Measurements from ENCODE around the gene AGAP2. TPM values are rescaled to one million over a fixed set of nuclear protein-coding genes. Genes with fewer than 3 reads are reported as not detected.

Gene AGAP2
- polyA plus RNA-seq, 1 donor = 8.6 TPM

DNA sequence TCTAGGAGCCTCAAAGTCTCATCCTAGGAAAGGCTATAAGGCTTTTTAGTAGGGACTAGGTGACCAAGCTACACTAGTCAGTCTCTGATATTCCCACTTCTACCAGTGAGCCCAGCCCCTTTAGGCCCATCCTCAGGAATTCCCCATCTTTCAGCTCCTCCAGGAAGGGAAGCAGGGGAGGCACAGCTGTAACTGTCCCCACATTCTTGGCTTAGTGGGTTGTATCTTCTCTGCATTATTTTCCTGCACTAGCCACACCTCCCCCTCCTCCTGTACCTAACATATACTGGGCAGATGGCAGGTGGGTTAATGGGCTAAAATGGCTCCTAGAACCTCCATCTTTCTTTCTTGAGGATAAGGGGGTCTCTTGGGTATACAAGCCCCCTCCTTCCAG is 28.8 kb upstream of the AGAP2 start:
- no peak for DNase-seq

DNA sequence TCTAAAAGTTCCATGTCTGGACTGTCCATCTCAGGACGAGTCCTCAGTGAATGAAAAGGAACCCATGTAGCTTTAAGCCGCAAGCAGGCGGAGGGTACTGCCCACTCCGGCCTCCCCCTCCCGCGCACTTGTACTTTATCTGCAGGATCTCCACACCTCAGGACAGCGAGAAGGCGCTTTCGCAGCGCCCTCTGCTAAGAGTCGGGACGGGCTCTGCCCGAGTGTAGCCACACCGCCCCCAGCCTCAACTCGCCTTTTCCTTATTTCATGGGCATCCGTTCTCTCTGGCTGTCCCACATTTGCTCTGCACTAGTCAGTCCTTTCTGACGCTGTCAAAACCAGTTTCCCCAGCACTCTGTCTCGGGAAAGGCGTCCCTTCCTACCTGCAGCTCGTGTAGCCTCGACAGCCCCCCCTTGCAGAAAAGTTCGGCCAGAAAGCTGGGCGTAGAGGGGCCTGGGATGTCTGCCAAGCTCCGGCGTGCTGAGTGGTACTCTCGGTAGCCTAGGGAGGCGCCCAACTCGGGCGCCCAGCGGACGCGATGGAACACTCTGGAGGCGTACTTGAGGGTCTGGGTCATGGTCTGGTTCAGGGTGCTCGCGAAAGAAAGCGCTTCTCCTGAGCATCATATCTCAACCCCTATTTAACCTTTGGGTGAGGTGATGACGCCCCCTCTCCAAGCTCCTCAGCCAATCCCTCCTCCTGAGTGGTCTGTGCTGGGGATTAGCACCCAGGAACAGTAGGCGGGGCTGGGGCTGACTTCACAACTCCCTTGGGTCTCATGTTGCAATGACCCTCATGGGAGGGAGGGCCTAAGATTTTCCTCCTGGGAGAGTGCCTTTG is 28.1 kb upstream of the AGAP2 start, which contains the start of gene CYP27B1:
Gene CYP27B1 (minus strand): TSS at position 615 of the 841 bp plus-strand sequence. CDS start 37 bp downstream, at position 578.
- no peak for DNase-seq

DNA sequence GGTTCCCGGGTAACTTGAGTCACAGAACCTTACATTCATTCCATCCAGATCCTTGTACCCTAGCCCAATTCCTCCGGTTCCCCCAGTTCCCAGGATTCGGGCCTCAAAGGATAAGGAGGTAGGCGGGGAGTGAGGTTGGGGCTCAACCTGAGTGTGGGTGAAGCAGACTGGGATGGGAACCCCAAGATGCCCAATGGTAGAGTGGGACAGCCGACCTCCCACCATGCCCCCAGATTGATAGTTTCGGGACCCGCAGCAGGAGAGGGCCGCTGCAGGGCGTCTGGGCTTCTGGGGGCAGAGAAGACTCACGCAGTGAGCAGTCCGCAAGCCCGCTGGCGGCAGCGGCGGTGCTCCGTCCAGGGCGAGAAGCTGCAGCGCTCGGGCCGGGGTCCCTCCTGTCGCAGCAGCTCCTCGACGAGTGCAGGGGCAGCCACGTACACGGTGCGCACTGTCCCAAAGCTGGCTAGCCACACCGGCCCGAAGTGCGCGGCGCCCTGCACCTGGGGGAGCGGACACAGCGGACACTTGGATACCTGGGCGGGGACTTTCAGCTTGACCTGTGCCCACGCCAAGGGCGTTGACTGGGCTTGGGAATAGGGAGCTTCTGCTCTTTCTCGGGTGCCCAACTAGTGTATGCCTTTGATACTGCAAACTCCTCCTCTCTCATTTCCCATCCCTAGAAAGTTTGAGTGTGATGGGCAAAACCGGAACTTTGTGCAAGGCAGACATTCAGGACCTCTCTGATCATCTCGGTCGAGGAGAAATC is 27.3 kb upstream of the AGAP2 start:
- DNase-seq = no peak

DNA sequence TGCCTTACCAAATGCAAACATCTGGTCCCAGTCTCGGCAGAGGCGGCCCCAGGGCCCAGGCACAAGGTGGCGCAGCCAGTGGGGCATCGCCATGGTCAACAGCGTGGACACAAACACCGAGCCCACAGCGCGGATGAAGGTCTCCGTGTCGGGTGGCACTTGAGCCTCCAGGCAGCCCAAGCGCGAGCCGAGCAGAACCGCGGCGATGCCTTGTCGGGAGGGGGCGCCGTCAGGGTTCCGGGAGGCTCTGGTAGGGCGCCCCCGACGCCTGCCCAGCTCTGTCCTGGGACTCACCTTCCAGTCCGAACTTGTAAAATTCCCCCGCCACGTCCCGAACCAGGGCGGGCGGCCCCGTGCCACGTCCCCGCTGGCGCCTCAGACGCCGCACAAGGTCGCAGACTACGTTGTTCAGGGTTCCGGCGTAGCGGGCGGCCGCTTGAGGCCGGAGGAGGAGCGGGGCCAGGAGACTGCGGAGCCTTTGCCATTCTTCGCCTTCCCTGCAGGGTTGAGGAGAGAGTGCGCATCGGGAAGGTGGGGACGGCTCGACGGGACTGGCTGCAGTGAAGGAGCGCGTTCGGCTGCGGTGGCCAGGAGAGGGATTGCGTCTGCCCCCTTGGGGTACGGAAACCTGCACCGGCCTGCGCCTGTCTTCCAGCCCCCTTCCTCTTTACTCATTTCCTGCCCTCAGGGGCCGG is 26.6 kb upstream of the AGAP2 start:
- DNase-seq = no peak

DNA sequence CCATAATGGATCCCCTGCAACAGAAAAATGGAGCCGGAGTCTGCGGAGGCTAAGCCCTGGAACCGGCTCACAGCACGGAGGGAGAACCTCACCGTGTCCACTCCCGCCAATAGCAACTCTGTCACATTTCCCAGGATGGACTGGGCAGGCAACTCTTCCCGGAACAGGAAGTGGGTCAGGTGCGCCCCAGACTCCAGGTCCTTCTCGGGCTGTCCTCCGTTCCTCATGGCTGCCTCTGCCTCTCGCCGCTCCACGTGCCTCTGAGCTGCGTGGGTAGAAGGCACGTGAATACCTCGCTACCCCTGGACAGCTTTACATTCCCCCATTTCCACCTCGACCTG is 26.1 kb upstream of the AGAP2 start:
- DNase-seq = no peak

DNA sequence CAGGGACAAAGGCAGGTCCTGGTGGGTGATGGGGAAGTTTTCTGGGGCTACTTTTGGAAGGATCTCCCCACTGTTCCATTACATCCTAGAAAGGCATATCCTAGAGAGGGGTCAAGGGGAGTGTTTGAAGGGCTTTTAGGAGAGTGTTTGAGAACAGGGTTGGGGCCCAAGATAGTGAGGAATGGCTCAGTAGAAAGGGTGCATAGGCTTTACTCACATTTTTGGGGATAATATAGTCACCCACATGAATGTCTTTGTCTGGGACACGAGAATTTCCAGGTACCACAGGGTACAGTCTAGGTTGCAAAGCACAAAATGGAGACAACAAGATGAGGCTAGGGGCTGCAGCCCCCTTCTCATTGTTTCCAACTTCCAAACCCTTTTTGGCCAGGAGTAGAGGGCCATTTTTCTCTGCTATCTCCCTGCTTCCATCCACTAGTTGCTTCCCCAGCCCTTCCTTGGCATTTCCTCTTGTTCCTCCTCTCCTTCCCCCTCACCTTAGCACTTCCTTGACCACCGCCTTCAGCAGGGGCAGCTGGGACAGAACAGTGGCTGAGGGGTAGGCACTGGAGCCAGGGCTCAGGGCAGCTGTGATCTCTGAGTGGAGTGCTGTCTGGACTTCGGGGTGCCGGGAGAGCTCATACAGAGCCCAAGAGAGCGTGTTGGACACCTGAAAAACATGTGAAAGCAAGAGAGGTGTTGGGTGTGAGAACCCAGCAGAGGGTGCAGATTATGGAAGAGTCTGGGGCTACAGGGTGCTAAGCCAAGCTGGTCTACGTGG is 25.5 kb upstream of the AGAP2 start:
- no peak for DNase-seq

DNA sequence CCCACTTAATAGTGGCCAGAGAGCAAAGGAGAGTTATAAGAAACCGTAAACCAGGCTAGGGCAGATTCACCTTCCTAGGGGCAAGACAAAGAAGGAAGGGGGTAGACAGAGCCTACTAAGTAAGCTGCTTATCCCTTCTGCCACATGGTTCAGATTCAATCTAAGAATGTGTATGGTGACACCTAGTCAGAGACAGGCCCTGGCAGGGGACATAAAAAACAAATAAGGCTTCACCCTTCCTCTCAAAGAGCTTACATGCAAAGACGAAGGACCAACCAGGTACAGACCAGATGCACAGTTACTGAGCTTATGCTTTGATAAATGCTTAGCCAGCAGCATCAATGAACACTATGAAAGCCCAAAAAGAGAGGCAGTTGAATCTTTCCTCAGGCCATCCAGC is 23.9 kb upstream of the AGAP2 start:
- DNase-seq = no peak

DNA sequence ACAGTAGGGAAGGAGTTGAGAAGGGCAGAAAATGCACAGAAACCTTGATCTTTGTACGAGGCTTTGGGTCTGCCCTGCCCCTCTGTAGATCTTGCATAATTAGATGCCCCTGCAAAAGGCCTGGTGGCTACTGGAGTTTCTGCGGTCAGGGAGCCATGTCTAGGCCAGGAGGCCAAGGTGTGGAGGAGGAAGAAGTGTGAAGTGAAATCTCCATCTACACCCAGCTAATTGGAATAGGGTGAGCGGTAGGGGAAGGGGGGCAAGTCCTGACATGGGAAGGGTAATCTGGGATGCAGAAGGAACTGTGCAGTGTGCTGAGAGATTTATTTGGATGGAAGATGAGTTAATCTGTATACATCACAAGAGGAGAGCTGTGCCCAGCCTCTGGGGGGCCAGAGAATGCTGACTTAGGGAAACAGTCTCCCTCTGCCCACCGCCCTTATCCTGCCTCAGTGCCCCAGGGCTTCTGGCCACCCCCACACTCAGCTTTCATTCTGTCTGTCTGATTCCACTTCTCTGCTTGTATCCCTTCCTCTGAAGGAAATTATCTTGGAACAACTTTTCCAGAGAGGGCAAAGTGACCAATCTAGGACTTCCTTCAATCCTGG is 23.0 kb upstream of the AGAP2 start:
- no peak for DNase-seq

DNA sequence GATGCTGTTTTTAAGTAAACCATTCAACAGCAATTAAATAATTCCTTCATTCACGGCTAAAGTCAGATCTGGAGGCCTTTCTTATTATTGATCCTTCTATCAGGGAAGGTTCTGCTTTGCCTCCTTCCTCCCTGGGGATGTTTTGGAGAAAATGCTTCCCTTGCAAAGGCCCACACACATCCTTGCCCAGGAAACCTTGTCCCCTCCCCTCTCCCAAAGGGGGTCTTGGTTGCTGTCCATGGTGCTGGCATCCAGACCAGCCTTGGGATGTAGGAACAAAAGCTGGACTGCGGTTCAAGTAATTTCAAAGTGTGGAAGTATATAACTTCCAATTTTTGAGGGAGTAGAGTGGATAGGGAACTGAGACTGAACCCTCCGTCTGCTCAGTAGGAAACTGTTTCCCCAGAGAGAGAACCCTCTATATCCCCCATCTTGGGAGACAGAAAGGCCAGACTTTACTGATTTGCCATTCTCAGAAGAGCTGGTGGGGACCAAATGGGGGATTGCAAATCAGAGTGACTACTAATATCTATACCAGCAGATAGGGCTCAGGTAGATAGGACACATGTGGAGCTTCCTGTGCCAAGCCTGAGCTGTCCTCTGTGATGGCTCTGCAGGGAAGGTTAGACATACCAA is 21.9 kb upstream of the AGAP2 start:
- no peak for DNase-seq

DNA sequence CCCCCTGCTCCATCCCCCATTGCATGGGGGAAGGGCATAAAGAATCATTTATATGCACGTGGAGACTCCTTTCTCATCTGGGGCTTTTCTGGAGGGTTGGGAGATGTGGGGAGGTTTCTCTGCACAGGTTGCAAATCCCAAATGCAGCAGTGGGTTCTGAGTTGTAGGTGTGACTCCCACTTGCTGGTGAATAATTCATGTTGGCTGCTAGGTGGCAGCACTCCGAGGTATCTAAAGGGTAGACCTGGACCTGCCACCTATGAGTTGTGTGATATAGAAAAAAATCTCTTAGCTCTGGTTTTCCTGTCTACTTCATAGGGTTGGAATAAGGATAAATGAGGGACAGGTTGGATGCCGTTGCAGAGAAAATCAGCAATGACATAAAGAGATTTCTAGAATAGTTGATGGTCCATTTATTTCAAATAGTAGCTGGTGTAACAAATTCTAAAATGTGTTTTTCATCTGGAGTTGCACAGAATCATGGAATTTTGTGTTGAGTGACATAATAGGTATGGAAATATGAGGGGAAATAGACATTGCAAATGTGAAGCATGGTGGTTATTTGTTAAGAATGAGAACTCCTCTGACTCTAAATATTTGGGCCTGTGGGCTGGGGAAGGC is 20.9 kb upstream of the AGAP2 start:
- DNase-seq = no peak

DNA sequence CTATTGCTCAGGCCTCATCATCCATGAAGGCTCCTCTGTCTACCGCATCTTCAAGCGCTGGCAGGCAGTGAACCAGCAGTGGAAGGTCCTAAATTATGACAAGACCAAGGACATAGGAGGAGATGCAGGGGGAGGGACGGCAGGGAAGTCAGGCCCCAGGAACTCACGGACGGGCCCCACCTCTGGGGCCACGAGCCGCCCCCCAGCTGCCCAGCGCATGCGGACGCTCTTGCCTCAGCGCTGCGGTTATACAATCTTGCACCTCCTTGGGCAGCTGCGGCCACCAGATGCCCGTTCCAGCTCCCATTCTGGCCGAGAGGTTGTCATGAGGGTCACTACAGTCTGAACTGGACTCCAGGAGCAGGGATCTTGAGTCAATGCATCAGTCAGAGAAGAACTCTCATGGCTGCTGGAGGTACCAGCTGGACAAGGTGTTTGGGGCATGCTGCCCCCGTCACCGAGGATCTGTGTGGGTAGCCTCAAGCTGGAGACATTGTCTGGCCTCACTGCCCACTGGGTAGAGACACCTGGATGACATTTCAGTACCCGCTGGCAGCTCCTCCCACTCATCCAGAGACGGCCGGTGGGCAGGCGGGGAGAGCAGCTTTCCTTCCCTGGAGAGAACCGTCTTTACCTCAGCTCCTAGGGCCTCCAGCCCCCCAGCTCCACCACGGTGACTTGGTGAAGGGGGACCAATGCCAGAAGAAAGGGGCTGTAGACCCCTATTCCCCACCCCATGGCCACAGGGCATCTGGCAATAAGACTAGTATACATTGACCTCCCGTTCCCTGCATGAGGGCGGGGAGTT is 20.2 kb upstream of the AGAP2 start:
- no peak for DNase-seq

DNA sequence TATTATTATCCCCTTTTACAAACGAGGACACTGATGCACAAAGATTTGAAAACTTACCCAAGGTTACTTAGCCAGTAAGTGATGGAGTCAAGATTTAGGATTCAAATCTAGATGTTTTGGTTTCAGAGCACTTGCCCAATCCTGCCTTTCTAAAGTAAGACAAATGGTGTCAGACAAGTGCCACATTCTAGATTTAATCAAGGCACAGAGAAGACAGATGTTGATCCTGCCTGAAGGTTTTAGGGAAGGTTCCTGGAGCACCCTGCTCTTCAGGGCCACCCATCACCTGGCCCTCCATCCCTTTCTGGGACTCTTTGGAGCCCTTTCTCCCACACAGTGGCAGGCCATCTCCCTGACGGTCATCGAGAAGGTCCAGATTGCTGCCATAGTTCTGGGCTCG is 19.2 kb upstream of the AGAP2 start:
- DNase-seq = no peak

DNA sequence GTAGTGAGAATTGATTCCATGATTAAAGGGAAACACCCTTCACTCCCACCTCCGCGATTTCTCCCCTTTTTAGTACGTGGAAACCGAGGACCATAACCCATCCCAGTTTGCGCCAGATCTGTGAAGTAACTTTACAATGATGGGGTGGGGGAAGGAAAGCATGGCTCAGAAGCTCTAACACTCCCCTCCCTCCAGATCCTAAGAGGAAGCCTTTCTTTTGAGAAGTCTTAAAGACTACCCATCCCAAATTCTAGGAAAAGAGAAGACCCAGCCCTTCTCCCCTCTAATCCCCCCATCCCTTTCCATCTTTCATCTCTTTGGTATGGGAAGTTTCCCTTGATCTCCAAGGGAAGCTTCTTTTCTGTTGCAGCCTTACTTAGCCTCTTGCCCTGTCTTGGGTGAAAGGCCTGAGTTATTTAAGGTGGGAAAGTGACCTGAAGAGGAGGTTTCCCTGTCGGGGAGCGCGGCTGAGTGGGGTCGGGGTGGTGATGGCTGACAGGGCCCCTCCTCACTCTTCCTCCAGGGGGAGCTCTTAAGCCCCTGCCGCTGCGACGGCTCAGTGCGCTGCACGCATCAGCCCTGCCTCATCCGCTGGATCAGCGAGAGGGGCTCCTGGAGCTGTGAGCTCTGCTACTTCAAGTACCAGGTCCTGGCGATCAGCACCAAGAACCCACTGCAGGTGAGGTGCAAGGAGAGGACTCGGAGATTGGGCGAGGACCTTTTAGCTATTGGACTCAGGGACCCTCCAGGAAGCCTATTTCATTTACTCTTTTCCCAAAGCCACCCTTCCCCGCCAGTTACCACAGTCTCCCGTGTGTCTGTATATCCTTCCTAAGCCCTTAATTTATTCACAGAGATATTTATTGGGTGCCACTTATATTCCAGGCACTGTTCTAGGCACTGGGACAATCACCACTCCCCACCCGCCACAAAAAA is 18.1 kb upstream of the AGAP2 start:
- DNase-seq = no peak

DNA sequence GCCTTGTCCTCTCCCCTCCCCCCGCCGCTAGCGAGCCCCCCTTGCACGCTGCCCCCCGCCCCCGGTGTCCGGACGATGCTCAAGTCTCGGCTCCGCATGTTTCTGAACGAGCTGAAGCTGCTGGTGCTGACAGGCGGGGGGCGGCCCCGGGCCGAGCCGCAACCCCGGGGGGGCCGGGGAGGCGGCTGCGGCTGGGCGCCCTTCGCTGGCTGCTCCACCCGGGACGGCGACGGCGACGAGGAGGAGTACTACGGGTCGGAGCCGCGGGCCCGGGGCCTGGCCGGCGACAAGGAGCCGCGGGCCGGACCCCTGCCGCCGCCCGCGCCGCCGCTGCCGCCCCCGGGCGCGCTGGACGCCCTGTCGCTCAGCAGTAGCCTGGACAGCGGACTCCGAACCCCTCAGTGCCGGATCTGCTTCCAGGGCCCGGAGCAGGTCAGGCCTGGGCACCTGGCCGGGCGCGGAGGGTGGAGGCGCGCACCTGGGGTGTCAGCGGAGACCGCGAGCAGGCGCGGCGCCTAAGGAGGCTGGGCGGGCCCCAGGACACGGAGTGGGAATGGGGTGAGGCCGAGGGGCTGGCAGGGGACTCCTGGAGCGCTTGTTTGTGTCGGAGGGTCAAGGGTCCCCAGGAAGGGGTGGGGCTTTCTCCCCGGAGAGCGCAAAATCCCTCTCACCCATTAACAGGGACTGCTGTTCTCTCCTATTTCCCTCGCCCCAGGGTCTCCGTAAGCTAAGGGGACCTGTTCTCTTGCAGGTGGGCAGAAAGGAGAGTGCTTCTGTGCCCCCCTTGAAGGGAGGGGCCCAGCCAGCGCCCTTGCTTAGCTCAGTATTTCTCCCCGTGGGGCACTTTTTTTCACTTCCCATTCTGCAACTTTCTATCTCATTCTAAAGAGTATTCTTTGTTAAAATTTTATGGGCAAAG is 17.2 kb upstream of the AGAP2 start:
- no peak for DNase-seq

DNA sequence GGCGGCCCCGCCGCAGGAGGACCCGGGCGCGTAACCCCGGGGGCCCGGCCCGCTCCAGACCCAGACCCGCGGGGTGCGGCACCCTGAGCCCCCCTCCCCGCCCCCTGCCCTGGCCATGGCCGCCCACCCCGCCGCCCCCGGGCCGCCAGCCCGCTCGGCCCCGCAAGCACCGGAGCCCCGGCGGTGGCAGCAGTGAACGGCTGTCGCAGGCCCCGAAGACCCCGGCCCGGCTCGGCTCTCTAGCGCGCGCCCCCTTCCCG is 16.6 kb upstream of the AGAP2 start:
- DNase-seq = no peak

DNA sequence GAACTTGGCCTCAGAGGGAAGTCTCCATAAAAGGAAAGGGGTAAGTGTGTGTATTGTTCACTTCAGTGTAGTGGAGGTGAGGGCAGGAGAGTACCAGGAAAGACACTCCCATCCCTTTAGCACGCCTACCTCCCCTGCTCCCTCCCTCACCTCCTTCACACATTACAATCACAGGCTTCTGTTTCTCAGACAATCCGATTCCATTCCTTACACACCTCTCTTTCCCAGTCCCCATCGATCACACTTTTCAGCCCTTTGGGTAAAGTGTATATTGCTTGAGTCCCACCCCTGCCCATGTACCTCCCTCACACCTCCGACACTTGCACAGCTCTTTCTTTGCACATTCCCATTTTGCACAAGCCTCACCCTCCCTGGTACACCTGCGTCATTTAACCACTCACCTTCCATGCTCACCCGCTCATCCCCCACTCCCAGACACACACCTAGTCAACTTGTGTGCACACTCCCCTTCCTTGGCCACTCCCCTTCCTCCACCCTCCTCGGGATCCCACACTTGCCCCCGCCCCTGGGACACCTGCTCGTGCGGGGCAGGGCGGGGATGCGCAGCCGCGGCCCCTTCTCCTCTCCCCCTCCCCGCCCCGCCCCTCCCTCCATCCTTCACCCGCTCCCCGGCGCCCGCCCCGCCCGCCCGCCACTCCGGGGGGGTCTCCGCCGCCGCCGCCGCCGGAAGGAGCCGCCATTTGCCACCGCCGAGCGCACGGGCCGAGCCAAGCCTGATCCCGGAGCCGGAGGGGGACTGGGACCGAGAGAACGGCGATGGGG is 16.1 kb upstream of the AGAP2 start, which contains the start of gene MARCHF9:
Gene MARCHF9 (plus strand): TSS at position 693 of the 783 bp plus-strand sequence. CDS start 426 bp downstream, outside the sequence.
- DNase-seq = no peak

DNA sequence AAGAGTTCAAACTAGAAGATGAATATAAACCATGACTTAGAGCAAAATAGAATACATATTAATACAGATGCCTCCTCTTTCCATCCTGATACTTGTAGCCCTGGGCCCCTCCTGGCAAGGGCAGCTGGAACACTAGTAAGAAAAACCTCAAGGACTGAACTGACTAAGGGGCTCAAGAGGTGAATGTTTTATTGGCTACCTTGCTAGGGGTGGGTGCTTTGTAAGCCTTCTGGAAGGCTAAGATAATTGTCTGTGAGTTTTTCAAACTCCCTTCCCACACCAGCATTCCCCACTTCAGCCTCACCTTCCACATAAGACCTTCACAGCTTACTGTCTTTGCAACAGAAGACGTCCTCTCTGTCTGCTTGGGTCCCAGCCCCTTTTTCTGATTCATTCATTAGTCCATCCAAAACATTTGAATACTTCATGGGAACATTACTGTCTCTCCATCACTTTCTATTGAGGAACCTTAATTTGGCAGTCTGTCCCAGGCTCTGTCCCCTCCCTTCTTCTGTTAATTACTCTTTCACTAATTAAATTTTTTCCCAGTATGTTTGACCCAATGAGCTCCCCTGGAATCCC is 15.3 kb upstream of the AGAP2 start:
- DNase-seq = no peak

Measured in hindlimb muscle (tissue), 1 donor.